Heart right ventricle (tissue), 16 donors: ENCODE results near the gene BICRAL. TPM values are rescaled to one million over a fixed set of nuclear protein-coding genes. Genes with fewer than 3 reads are reported as not detected.

Source experiments
- ATAC-seq, 8 donors: fragments of 200-7000 bp; cut with Tn5 transposase; one replicate each; pipeline ENCODE4 v1.9.1; 2020; ENCODE audit warnings: mild to moderate bottlenecking in 8 of 8, moderate library complexity in 8 of 8, moderate number of reproducible peaks in 1 of 8
- DNase-seq, 2 donors: peaks; one replicate each; pipeline ENCODE4 v3.0.0-alpha.2; 2020
- H3K27ac ChIP-seq, 10 donors: fragments of 200-600 bp; sonication (generic) in 2 of 10; one replicate each; pipeline versions ENCODE4 v1.5.0 to v1.8.0; 2020 to 2022; ENCODE audit warnings: mild to moderate bottlenecking in 3 of 10
- H3K27me3 ChIP-seq, 7 donors: fragments of 200-600 bp; one replicate each; pipeline ENCODE4 v1.8.0; 2021 to 2022; ENCODE audit warnings: mild to moderate bottlenecking in 2 of 7
- H3K36me3 ChIP-seq, 9 donors: fragments of 200-600 bp; sonication (generic) in 1 of 9; one replicate each; pipeline versions ENCODE4 v1.5.0 to v1.8.0; 2020 to 2022; ENCODE audit warnings: mild to moderate bottlenecking in 2 of 9
- H3K4me1 ChIP-seq, 9 donors: fragments of 200-600 bp; sonication (generic) in 1 of 9; one replicate each; pipeline versions ENCODE4 v1.5.0 to v1.8.0; 2020 to 2022; ENCODE audit warnings: mild to moderate bottlenecking in 4 of 9
- H3K4me3 ChIP-seq, 10 donors: fragments of 200-600 bp; sonication (generic) in 2 of 10; one replicate each; pipeline versions ENCODE4 v1.5.0 to v1.8.0; 2020 to 2022; ENCODE audit warnings: mild to moderate bottlenecking in 7 of 10, moderate library complexity in 2 of 10
- H3K9me3 ChIP-seq, 11 donors: fragments of 200-600 bp in 10 of 11; sonication (generic) in 2 of 11; one replicate each; pipeline versions ENCODE4 v1.5.0 to v1.8.0; 2013 to 2022; ENCODE audit warnings: mild to moderate bottlenecking in 2 of 11, control low read depth in 1 of 11, moderate library complexity in 1 of 11
- CTCF ChIP-seq, 9 donors: fragments of 200-600 bp; sonication (generic) in 2 of 9; IDR thresholded peaks; one replicate each; pipeline versions ENCODE4 v1.5.0 to v1.8.0; 2021 to 2022; ENCODE audit warnings: antibody characterized with exemption in 9 of 9, mild to moderate bottlenecking in 5 of 9, moderate library complexity in 1 of 9
- WGBS, 2 donors: extraction: QIAGEN DNeasy Blood & Tissue Kit; methylation state at CpG; one replicate each; pipeline ENCODE4 v1.1.7; 2013; ENCODE audit warnings: inconsistent platforms in 1 of 2; 5-methylcytosine and 5-hydroxymethylcytosine counted together
- intact Hi-C, 10 donors: fragments of 100-400 bp; cut with DNase I; formaldehyde crosslinking; loops; one replicate each; pipeline versions ENCODE4 v1.11.1 to v1.14.2; 2022
- polyA plus RNA-seq, 2 donors: library from polyadenylated mRNA; stranded (reverse); fragments of 200-250 nt; gene quantifications; one replicate each; pipeline ENCODE4 v1.2.3, GENCODE V29; 2013
- total RNA-seq, 10 donors: library from RNA; stranded (reverse); fragmentation: NEBNext Ultra II Directional in 3 of 10; extraction: Animal tissue kit (Norgen Biotek cat#: 25700) in 3 of 10; gene quantifications; one replicate each; pipeline versions ENCODE4 v1.2.1 to v1.2.4, GENCODE V29; 2021 to 2023
- donor health status: Arrhythmogenic right ventricular cardiomyopathy.
- donor health status: ischemic (EF 13 %, LVEDD 7.1; RV severe dilation, severe dysfunction).
- donor health status: healthy with polysubstance abuse.
- donor health status: DM: no; HTN: yes; CAD: no.
- donor health status: DM: no; HTN: no; CAD: no.
- donor health status: ischemic (EF 25% LVEDD 6.9; RV normal size, moderate dysfunction).
- donor health status: ischemic (EF 25% LVEDD 5.7; RV mildly dilated, moderate dysfunction).
- donor health status: healthy.
- donor health status: DM: yes; HTN: yes; CAD: no.
- donor health status: Ischemic cardiomyopathy.
- donor health status: ischemic (EF 35%, LVEDD 5.7; RV mildly dilated, moderate dysfunction).
- donor health status: nonischemic (EF 11% LVEDD 7.7; RV severe dilation, severe dysfunction).
- donor health status: DM: yes; HTN: yes; CAD: no.
- donor health status: PGD.
- donor health status: ischemic (EF 29% LVEDD 5.4; RV normal size, mild dysfunction).
- donor health status: nonischemic (EF 23%, LVEDD 6.1; RV moderate dilation, normal function).

BICRAL gene
- total and polyA plus RNA-seq, 12 donors = 2.7 to 15.7 (median 13.4) TPM

GRCh38 chr6:42851599-42851998 lies 69.7 kb downstream of the BICRAL start:
- no peak for TF ChIP-seq CTCF (IDR thresholded peaks at IDR 0.05)
- WGBS, 2 donors = 94% methylated on average over 2 of the region's 2 CpGs
- no peak overlapping the region for H3K27ac ChIP-seq
- H3K9me3 ChIP-seq = no peaks in the 10 kb centered on the region
- H3K4me1 ChIP-seq = no peaks in the 10 kb centered on the region
- H3K4me3 ChIP-seq = no peak overlapping the region
- no peaks in the 10 kb centered on the region for H3K27me3 ChIP-seq
- intact Hi-C loops = no loop called here
- no peak for ATAC-seq
- H3K36me3 ChIP-seq = peaks cover 0 to 69% (median 35%) of the 10 kb centered on the region in 9 donors
- no peak for DNase-seq

GRCh38 chr6:42860036-42860435 lies 78.2 kb downstream of the BICRAL start:
- Histone ChIP-seq H3K36me3 (peaks cover 5 to 100% (median 90%) of the 10 kb centered on the region in 9 donors), H3K27me3 (no peaks in the 10 kb centered on the region), H3K27ac (no peak overlapping the region), H3K4me1 (no peaks in the 10 kb centered on the region), H3K9me3 (no peaks in the 10 kb centered on the region), H3K4me3 (no peak overlapping the region)
- ATAC-seq (no peak), DNase-seq (no peak)
- TF ChIP-seq CTCF (IDR thresholded peaks at IDR 0.05) = no peak
- WGBS, 2 donors = 95 to 96% methylated on average over 1 of the region's 1 CpG
- intact Hi-C loops = no loop called here

- TF ChIP-seq CTCF (IDR thresholded peaks at IDR 0.05) = no peak
- 94 to 95% methylated on average over 6 of the region's 6 CpGs for WGBS, 2 donors
- ATAC-seq (no peak), DNase-seq (no peak)
- intact Hi-C loops = no loop called here
- Histone ChIP-seq H3K27me3 (no peaks in the 10 kb centered on the region), H3K4me3 (no peak overlapping the region), H3K4me1 (no peaks in the 10 kb centered on the region), H3K36me3 (peaks cover 5 to 100% (median 87%) of the 10 kb centered on the region in 9 donors), H3K9me3 (no peaks in the 10 kb centered on the region), H3K27ac (no peak overlapping the region)
Observed at GRCh38 chr6:42860481-42860880, 78.6 kb downstream of the BICRAL start.

DNA sequence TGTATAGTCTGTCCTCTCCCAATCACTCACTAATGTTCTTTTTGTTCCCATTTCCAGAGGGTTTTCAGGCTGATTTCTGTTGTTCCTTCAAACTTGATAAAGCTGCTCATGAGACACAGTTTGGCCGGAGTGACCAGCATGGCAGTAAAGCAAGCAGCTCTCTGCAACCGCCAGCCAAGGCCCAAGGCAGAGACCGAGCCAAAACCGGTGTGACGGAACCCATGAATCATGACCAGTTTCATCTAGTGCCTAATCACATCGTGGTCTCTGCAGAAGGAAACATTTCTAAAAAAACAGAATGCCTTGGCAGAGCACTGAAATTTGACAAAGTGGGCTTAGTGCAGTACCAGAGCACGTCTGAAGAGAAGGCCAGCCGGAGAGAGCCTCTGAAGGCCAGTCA lies 82.8 kb downstream of the BICRAL start:
- WGBS, 2 donors = 85 to 91% methylated on average over 8 of the region's 8 CpGs
- Histone ChIP-seq H3K27me3 (no peaks in the 10 kb centered on the region), H3K27ac (no peak overlapping the region), H3K9me3 (no peaks in the 10 kb centered on the region), H3K36me3 (peaks cover 0 to 100% (median 64%) of the 10 kb centered on the region in 9 donors), H3K4me3 (no peak overlapping the region), H3K4me1 (no peaks in the 10 kb centered on the region)
- no peak for DNase-seq
- intact Hi-C loops = no loop called here
- no peak for TF ChIP-seq CTCF (IDR thresholded peaks at IDR 0.05)
- no peak for ATAC-seq
